Endothelial cell of hepatic sinusoid (primary cell): ENCODE data around the gene GPR62.

ENCODE experiments used
- in situ Hi-C: cut with HindIII; loops from 2 replicates; pipeline ENCODE4 v1.10.0; 2017; ENCODE audit warnings: low sequenced_read_pairs

The GPR62 gene

DNA sequence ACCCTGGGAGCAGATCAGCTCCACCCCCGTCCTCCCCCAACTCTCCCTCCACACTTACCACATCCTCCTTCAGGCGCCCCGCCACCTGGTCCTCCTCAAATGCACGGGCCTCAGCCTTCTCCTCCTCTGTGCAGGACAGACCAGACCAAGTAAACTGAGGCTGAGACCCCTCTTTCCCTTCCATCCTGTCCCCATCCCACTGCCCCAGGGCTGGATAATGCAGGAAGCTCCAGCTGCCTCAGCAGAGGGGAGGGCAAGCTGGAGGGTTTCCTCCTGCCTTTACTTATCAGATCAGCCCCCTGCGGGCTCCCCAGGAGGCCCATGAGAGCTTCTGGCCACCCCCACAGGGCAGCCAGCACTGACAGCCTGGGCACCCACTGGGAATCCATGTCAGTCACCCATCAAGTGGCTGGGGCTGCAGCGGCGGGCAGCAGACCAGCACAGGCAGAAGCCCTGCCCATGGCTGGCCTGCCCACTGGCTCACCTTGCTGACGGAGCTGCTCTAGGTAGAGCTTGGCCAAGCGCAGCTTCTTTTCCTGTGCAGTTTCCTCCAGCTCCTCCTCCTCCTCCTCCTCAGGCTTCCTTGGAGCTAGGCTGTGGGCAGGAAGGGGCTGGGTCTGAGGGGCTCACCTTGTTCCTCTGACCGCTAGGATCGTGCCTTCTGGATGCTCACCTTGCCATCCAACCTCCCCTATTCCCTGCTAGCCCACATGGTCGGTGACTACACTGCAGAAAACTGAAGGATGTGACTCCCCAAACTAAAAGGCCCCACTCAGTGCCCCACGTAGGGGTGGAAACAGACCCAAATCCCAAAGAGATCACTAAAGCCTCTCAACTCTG is 17.4 kb upstream of the GPR62 start:
- in situ Hi-C loops, result no loop called here

DNA sequence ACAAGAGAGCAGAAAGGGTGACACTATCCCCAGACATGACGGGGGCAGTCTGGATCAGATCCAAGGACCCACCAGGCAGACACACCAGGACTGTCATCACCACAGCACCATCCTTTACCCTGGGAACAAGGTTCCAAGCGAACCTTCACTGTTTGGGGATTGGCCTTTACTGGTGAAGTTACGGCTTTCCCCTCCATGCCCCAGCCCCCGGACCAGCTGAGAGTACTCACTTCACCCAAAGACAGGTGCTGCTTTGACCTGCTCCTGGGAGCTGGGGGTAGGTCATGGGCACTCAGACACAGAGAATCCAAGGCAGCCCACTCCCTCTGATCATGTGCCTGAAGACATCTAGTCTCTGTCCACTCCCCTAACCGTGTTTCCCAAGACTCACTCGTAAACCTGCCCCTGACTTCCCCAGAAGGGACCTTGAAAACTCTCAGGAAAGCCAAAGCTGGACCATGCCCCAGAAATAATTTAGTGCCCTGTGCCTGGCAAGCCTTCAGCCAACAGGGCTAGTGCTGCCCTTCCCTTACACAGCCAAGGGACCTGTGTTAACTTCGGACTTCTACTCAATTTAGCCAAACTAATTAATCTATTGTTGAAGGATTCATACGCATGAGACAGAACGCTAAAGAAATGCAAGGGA is 16.3 kb upstream of the GPR62 start:
- in situ Hi-C loops, result no loop called here

DNA sequence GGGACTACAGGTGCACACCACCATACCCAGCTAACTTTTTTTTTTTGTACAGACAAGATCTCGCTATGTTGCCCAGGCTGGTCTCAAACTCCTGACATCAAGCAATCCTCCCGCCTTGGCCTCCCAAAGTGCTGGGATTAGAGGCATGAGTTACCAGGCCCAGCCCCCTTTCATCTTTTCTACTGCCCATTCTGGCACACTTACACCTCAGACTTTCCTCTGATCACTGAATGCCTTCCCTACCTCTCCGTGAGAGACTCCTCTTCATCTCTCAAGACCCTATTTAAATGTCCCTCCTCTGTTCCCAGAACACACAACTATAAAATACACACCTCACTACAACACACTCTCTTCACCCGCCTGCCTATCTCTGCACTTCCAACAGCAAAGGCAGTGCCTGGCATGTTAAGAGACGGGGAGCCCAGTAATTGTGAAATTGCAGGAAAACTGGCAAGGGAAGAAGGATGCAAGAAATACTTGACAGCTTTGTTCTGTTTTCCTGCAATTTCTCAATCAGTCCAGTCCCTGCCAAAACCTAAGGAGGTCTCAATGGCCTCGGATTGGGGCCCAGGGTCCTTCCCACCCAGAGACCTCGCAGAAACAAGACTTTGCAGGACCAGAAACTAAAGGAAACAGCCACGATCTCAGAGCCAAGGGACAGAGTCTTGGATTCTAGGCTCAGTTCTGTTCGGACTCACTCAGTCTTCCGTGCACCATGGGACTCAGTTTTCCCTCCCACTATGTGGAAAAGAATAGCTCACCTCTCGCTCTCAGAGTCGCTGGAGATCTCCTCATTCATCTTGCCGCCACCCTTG is 14.3 kb upstream of the GPR62 start:
- in situ Hi-C loops, result loop anchor here (10.0 kb wide), 1 partner anchor 54 kb away; the partner anchor contains the start of gene RPL29

DNA sequence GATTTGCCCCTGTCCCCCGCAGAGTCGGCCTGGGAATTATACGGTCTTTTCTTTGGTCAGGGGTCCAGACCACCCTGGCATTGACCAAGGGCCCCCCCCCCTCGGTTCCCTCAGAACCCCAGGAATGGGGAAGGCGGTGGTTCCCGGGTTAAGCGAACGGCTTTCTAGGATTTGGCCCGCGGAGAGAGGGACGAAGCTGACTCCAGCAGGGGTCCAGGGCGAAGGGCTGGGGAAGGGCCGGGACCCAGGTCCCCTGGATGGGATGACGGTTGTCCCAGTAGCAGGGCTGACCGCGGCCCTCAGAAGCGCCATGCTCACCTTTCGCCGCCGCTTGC is 13.8 kb upstream of the GPR62 start:
- in situ Hi-C loops, result loop anchor here (10.0 kb wide), 1 partner anchor 53 kb away; the partner anchor contains the start of gene RPL29

DNA sequence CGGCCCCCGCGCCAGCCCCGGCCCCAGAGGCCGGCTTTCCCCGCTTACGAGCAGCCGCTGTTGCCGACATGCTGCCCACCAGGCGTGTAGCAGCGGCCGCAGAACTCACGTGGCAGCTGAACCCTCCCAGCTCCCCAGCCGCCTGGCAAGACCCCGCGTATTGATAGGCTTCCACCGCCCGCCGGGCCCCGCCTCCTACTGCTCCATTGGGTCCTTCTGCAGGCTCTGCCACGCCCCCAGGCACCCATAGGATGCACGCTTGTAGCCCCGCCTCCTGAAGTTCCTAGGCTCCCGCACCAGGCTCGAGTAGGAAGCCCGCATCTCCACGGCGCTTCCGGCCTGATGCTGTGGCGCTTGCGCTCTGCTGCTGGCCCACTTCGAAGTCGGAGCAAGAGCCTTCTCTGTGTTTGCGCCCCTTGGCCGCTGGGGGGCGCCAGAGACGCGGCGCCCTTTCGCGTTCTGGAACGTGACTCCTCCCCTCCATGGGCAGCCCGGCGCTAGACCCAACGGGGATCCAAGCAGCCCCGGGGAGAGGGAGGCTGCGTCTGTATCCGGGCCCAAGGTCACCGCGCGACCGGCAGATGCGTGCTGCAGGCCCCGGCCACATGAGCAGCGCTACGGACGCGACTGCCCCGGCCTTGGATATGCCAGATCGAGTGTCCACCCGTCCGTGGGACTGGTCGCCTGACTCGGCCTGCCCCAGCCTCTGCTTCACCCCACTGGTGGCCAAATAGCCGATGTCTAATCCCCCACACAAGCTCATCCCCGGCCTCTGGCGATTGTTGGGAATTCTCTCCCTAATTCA is 13.2 kb upstream of the GPR62 start, which contains the start of the genes PARP3 and RRP9:
PARP3 (plus strand) TSS at position 566 of the 805 bp plus-strand sequence. CDS start 993 bp downstream, outside the sequence.
RRP9 (minus strand) TSS at position 107 of the 805 bp plus-strand sequence; CDS start at position 70, 37 bp downstream.
- in situ Hi-C loops, result loop anchor here (10.0 kb wide), 1 partner anchor 53 kb away; the partner anchor contains the start of gene RPL29

DNA sequence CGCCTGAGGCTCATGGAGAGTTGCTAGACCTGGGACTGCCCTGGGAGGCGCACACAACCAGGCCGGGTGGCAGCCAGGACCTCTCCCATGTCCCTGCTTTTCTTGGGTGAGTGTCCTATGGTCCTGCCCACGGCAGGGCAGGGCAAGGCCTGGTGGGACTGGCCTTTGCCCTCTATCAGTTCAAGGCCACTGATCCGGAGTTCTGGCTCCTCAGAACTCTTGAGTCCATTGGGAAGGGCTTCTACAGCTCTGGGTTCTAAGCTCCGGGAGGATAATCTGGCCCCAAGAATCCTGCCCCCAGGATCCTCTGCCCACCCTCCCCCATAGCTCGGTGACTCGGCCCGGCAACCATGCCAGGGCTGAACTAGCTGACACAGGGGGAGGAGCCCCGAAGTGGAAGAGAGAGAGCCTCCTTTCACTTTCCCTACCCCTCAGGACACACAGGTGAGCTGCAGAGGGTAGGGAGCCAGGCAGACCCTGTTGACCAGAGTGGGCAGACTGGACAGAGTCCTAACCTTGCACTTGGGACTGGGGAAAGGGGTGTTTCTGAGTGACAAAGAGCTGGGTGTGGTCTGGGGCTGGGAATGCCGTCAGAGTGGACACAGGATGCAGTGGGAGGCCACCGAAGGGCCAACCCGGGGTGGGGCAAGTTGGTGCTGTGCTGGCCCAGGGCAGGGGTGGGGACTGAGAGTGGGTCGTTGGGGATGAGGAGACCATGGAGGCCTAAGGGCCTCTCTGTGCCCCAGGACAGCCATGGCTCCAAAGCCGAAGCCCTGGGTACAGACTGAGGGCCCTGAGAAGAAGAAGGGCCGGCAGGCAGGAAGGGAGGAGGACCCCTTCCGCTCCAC is 12.4 kb upstream of the GPR62 start:
- in situ Hi-C loops, result loop anchor here (10.0 kb wide), 1 partner anchor 52 kb away; the partner anchor contains the start of gene RPL29

DNA sequence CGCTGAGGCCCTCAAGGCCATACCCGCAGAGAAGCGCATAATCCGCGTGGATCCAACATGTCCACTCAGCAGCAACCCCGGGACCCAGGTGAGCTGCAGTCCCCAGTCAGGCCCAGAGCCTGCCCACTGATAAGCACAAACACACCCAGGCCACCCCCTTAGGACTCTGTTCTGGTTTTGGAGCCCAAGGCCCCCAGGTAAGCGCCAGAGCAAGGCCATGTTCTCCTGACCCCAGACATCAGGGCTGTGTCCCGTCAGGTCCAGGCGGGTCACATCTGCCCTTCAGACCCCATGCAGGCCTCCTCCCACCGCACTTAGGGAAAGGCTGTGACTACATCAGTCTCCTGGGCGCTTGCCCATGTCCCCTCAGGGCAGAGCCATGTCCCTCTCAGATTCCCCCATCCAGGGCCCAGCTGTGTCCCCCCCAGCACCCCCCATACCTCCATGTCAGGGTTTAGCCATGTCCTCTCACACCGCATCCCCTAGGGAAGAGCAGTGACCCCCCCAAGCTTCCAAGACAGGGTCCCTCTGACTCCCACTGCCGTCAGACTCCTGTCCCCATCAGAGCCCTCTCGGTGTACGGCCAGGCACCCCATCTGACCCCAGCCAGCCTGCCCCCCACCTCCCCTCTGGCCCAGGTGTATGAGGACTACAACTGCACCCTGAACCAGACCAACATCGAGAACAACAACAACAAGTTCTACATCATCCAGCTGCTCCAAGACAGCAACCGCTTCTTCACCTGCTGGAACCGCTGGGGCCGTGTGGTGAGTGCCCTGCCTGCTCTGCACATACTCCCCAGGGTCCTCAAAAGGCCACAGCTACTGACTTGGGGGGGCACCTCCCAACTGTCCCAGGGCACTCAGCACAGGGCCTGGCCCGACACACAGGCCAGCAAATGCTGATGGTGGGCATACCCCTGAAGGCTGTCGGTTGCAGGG is 11.5 kb upstream of the GPR62 start:
- in situ Hi-C loops, result loop anchor here (10.0 kb wide), 1 partner anchor 51 kb away; the partner anchor contains the start of gene RPL29

DNA sequence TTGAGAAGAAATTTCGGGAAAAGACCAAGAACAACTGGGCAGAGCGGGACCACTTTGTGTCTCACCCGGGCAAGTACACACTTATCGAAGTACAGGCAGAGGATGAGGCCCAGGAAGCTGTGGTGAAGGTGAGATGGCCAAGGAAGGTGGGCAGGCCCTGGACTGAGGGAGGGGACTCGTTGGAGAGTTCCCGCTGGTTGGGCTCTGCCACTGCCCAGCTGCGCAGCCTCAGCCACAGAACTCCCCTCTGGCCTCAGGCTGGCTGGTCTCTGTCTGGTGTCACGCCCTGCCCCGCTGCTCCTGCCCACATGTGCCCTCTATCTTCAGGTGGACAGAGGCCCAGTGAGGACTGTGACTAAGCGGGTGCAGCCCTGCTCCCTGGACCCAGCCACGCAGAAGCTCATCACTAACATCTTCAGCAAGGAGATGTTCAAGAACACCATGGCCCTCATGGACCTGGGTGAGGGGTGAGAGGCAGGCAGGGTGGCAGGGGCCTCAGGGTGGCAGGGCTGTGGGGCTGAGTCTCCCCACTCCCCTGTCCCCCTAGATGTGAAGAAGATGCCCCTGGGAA is 10.6 kb upstream of the GPR62 start:
- in situ Hi-C loops, result loop anchor here (10.0 kb wide), 1 partner anchor 50 kb away; the partner anchor contains the start of gene RPL29

DNA sequence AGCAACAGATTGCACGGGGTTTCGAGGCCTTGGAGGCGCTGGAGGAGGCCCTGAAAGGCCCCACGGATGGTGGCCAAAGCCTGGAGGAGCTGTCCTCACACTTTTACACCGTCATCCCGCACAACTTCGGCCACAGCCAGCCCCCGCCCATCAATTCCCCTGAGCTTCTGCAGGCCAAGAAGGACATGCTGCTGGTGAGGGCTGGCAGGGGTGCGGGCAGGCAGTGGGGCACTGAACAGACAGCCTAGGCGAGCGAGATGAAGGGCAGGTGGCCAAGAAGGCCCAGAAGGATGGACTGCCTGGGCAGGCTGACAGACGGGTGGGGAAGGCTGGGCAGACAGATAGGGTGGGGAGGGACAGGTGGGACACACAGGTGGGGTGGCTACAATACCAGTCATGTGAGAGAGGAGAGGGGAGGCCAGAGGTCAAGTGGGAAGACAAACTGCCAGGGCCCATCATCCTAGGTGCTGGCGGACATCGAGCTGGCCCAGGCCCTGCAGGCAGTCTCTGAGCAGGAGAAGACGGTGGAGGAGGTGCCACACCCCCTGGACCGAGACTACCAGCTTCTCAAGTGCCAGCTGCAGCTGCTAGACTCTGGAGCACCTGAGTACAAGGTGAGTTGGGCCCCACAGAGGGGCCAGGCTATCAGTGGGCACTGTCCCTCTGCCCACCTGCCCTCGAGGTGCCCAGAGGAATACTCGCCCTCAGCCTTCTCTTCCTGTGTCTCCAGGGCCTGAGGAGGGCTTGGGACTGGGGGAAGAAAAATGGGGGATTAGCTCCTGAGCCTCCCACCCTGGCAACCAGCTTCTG is 9.9 kb upstream of the GPR62 start:
- in situ Hi-C loops, result loop anchor here (10.0 kb wide), 1 partner anchor 50 kb away; the partner anchor contains the start of gene RPL29

DNA sequence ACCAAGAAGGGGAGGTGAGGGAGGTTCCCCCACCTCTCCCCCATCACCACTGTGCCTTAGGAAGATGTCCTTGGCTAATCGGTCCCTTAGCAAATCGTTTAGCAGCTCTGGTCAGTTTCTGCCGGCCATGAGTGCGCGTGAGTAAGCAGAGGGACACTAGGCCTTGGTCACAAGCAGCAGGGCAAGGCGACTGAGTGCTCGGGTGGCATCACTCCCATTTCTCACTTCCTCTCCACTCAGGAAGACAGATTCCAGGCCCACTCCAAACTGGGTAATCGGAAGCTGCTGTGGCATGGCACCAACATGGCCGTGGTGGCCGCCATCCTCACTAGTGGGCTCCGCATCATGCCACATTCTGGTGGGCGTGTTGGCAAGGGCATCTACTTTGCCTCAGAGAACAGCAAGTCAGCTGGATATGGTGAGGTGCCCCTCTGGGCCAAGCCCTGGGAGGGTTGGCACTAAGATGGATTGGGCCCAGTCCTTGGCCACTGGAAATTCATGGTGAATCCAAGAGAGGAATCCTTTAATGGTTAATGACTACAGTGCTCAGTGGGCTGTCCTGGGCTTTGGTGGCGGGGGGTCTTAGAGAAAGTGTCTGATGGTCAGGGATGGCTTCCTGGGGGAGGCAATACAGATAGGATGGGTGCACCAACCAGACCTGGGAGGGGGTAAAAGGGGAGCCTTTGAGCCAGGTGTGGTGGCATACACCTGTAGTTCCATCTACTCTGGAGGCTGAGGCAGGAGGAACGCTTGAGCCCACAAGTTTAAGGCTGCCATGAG is 9.1 kb upstream of the GPR62 start:
- in situ Hi-C loops, result loop anchor here (10.0 kb wide), 1 partner anchor 49 kb away; the partner anchor contains the start of gene RPL29

DNA sequence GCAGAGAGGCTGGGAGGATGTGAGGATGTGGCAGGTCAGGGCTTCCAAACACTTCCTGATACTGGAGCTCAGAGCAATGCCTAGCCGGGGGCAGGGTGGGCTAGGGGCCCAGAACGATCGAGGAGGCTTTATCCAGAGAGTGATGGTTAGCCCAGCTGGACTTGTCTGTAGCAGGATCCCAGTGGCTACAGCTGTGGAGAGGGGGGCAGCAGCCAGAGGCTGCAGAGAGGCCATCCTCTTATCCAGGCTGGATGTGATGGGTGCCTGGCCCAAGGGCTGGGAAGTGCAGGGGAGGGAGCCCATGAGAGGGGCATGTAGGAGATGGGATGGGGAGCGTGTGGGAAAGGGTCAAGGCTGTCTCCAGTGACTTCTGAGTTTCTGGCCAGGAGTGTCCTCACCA is 8.4 kb upstream of the GPR62 start:
- in situ Hi-C loops, result loop anchor here (10.0 kb wide), 1 partner anchor 48 kb away; the partner anchor contains the start of gene RPL29

DNA sequence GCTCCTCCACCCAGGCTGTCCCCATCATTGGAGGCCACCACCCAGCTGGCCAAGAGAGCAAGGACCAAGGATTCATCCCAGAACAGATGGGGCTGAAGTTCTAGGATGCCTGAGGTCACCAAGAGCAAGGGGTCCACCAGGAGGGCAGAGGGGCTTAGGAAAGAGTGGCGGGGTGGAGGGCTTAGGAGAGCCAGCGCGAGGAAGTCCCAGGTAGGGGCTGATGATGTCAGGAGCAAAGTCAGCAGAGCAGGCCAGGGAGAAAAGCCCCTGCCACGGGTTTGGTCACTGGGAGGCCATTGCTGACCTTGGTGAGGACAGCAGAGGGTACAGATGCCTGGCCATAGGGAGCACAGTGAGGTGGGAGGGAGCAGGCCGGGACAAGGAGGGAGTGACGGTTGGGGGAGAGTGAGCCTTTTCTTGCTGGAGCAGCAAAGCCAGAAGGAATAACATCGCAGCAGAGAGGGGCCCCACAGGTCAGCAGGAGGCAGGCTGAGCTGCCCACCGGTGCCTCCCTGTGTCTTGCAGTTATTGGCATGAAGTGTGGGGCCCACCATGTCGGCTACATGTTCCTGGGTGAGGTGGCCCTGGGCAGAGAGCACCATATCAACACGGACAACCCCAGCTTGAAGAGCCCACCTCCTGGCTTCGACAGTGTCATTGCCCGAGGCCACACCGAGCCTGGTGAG is 7.8 kb upstream of the GPR62 start:
- in situ Hi-C loops, result loop anchor here (10.0 kb wide), 1 partner anchor 47 kb away; the partner anchor contains the start of gene RPL29

DNA sequence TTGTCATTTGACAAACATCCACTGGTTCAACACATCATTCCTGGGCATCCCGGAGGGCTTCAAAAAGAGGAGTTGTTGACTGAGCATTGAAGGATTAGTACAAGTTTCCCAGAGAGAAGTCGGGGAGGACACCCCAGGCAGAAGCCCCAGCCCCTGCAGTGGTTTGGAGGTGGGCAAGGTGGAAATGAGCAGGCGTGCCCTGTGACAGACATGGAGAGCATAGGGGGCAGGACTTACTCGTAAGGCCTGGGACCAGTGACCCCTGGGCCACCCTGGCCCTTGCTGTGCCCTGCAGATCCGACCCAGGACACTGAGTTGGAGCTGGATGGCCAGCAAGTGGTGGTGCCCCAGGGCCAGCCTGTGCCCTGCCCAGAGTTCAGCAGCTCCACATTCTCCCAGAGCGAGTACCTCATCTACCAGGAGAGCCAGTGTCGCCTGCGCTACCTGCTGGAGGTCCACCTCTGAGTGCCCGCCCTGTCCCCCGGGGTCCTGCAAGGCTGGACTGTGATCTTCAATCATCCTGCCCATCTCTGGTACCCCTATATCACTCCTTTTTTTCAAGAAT is 7.1 kb upstream of the GPR62 start:
- in situ Hi-C loops, result loop anchor here (10.0 kb wide), 1 partner anchor 47 kb away; the partner anchor contains the start of gene RPL29

DNA sequence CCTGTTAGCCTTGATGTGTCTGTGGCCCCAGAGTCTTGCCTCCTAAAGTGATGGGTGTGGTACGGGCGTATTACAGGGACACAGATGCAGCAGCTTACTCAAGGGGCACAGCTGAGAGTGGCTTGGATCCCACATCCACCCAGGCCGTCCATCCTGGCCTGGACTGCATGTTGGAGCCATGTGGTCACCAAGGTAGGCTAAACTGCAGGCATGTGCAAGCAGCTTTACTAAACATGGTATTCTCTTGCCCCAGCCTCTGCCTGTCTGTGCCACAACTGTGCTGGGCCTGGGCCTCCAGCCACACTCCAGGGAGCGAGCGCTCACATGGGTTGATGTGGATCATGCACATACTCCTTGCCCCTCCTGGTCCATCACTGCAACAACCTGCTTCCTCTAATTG is 6.1 kb upstream of the GPR62 start:
- in situ Hi-C loops, result loop anchor here (10.0 kb wide), 1 partner anchor 46 kb away; the partner anchor contains the start of gene RPL29

DNA sequence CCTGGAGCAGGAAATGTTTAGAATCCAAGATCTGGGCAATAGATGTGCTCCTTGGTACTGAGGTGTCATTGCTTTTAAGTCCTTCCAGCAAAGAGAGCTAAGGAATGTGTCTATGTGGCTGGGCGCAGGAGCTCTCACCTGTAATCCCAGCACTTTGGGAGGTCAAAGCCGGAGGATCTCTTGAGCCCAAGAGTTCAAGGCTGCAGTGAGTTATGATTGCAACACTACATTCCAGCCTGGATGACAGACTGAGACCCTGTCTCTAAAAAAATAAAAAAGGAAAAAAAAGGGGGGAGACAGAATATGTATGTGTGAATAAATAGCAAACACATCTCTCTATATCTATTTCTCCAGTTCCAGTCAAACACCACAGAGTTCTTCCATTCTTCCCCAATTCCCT is 4.3 kb upstream of the GPR62 start:
- in situ Hi-C loops, result no loop called here
